Nucleus accumbens (tissue), 56 donors: ENCODE measurements around the gene ATXN10.
"Not testable (repeated sequence)": the region's sequence is repeated elsewhere in the genome, so short reads cannot be mapped to it uniquely, and the experiment has no call there.

ENCODE experiments used
- DNase-seq, 56 donors: peaks; one replicate each; lab custom pipeline; 2025; lab: John Stamatoyannopoulos, UW

The ATXN10 gene

DNA sequence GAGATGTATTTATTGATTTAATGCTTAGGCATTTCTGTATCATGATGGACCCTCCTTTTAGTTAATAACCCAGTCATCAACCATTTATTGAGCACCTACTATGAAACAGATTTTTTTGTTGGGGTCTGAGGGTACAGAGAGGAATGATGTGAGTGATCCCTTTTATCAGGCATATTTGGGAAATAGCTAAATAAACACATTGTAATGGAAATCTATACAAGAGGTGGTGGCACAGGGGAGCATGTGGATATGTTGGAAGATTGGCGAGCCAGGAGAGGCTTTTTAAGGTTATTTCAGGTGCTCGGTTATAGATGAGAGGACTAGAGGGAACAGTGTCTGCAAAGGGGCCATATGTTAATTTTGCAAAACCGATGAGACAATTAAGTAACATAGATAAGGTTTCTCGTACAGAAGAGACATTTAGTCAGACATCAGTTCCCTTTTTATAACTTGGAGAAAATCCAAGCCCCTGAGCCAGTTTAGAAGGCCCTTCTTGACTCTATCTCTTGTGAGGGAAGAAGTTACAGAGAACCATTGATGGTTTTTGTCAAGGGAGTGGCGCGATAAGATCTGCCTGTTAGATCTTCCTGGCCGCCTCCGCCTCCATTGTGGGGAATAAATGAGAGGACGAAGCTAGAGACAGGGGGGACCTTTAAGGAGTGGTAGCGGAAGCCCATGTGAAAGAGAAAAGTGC is 2.0 kb downstream of the ATXN10 start:
- DNase-seq = no peak

DNA sequence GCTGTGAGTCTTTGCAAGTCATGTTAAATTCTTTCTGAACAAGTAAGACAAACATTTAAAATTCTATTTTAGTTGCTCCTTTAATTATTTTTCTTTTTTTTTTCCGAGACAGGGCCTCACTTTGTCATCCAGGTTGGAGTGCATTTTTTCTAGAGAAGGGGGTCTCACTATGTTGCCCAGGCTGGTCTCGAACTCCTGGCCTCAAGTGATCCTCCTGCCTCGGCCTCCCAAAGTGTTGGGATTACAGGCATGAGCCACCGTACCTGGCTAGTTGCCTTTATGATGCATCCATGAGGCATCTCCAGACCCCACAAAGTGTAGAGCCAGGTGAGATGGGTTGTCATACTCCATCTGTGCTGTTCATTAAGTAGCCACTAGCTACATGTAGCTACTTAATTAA is 4.4 kb downstream of the ATXN10 start:
- DNase-seq = no peak

DNA sequence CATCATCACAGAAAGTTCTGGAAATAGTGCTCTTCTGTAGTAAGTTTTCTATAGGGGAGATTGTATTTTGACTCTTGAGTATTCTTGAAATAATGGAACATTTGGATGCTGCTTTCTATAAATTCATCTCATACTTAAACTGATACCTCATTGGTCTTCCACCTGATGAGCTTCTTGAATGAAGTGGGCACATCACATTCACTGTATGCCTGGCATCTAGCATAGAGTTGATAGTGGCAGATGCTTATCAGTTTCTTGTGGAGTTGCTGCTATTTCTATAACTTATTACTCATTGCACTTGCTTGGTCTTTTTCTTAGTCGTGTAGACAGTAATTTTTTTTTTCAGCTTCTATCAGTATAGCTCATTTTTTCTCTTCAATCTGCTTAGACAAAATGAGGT is 5.4 kb downstream of the ATXN10 start:
- no peak for DNase-seq

DNA sequence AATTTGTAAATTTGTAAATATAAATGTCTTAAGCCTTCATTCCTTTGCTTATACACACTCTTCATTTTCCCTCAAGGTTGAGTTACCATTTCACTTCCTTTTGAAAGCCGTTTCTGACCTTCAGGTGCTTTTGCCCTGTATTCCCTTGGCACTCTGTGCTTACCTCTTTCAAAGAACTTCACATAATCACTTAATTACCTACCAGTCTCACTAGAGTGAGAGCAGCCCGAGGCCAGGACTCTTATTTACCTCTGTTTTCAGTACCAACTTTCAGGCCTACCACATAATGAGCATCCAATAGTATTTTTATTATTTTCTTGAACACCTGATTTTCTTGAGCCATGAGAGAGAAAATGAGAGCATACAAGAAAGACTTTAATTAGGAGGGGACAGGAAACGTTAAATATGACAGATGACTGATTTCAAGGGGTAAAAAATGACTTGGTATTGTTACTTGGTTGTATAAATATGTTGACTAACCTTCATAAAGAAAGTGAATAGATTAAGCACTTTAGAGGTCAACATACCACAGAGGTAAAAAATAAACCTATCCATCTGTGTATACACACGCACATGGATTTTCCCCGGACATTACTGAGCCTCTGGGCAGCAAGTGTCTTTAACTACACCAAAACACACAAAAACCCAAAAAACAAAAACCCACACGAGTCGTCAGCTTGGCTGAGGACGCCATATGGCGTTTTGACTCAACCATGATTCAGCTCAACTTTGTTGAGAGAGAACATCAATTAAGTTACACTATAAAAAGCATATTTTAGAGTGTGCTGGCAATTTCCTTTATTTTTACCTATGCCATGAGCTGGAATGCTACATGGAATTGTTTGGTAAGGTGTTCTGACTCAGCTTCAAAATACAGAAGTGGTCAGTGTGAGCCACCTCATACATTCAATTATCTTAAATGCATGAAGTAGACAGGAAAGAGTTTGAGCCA is 7.6 kb downstream of the ATXN10 start:
- DNase-seq = no peak

DNA sequence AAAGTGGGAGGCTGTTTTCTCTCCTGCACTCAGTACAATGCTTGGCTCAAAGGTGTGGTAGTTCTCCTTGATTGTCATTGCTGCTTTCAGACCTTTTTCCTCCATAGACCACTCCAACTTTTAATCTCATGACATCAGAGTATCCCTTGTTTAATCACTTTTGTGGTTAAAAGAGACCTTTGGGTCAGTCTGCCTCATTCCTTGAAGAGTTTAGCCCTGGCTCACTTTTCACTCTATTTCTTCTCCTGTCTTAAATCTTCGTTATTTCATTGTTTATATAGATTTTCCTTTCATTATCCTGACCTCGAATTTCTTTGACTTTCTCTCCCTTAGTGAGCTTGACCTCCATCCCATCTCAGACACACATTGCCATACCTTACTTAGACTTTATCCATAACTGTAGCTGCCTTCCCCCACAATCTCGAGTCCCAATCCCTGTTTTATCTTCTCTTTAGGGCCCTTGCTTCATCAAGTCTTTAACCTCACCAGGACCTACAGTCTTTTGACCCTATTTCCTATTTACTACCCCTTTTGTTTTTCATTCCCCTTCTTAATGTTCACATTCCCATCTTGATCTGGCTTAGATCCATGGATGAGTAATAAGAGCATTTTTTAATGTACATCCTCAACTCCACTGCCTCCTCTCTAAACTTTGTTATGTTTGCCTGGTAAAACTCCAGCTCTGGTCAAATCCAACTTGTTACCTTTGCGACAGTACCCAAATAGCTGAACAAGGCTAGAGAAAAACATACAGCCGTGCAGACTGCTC is 9.5 kb downstream of the ATXN10 start:
- no peak for DNase-seq

DNA sequence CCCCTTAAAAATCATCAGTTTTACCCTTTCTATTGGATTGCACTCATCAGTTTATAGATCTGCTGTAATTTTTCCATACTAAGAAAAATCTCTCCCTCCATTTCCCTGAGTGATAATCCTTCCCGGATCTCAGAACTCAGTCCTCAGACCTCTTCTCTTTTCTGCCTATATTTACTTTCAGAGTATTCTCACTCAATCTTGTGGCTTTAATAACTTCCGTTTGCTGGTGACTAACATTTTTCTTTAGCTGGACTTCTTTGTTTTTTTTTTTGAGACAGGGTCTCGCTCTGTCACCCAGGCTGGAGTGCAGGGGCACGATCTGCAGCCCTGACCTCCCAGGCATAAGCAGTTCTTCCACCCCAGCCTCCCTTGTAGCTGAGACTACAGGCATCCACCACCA is 10.4 kb downstream of the ATXN10 start:
- DNase-seq = no peak

DNA sequence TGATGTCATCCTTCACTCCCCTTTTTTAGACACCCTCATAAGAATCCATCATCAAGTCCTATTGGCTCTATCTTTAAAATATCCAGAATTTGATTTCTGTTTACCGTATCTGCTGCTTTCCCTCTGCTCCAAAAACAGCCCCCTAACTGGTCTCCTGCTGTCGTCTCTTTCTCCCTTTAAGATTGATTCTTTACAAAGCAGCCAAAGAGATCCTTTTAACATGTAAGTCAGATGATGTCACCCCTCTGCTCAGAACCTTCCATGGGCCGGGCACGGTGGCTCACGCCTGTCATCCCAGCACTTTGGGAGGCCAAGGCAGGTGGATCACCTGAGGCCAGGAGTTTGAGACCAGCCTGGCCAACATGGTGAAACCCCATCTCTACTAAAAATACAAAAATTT is 11.1 kb downstream of the ATXN10 start:
- not testable (repeated sequence) for DNase-seq

DNA sequence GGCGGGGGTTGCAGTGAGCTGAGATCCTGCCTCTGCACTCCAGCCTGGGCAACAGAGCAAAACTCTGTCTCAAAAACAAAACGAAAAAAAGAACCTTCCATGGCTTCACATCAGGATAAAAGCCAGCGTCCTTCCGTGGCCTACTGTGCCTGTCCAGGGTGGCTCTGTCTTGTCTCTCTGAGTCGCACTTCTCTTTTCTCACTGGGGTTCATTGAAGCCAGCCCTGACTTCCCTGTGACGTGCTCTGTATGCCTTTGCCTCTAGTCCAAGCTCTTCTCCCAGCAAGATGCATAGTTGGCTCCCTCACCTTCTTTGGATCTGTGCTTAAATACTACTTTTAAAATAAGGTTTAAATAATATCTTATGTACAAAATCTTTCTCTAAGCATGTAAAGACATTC is 11.6 kb downstream of the ATXN10 start:
- peak in 1 of 56 donors; percentile 5 for DNase-seq

DNA sequence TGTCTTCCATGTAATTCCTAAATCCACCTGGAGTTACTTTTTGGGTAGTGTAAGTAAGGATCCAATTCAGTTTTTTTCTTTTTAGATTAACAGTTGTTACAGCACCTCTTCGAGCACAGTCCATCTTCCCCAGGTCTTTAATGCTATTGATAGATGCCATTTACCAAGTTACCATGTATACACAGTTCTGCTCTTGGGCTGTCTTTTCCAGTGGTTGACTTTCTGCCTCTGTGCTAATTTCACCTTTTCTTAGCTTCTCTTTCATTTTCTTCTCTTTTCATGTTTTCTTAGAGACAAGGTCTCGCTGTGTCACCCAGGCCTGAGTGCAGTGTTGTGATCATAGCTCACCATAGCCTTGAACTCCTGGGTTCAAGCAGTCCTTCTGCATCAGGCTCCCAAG is 12.0 kb downstream of the ATXN10 start:
- DNase-seq = no peak

DNA sequence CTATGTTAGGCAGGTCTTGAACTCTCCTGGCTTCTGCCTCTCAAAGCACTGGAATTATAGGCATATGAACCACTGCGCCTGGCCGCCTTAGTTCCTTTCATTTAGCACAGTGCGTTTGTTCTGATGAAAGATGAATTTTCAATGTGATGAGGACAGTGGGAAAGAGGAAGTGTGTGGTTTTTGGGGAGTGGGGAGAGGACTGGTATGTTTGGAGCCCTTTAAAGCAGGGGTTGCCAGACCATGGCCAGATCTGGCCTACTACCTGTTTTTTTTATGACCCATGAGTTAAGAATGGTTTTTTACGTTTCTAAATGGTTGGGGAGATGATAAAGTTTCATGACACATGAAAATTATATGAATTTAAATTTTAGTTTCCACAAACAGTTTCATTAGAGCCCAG is 12.5 kb downstream of the ATXN10 start:
- DNase-seq = no peak

DNA sequence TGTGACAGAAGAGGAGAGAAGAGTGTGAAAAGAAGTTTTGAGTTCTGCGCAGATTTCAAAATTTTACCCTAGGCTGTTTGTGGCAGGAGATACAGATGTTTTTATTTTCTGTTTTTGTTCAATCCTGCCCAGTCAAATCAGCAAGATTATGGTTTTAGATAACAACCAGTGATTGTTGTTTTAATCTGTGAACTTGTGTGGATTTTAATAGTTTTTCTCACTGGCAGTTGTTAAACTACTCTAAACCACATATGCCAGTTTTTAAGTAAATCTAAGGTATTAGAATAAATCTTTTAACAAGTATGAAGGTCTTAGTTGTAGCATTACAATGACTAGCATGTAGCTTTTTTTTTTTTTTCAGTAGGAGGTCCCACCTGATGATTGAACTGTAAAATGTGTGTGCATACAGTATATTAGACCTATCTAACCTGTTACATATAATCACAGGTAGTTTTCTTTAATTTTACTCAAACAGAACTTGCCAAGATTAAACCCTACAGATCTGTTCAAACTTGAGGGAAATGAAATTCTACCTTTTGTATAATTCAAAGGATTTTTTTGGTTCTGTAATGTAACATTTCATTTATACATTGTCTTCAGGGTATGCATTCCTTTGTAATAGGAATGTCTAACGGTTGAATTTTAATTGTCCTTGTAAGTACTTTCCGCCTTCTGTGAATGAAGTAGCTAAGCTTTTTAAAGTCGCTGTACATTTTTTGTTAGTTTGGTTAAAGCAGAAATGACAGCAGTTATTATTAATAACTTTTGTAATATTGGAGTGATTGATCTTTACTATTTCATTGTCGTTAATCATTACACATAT is 13.3 kb downstream of the ATXN10 start:
- no peak for DNase-seq

DNA sequence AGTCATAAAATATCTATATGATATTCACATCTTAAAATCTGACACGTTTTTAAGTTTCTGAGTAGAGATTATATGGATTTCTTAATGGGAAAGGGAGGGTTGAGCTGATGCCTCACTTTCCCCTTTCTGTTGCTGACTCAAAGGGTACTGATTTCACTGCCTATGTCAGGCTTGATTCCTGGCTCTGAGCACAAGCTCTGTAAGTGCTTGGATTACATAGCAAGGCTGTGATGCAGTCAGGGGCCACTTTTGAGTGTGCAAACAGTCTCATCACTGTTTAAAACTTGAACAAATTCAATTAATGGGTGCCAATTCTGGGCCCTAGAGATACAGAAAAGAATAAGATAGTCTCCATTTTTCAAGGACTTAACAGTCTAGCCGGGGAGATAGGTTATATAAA is 14.4 kb downstream of the ATXN10 start:
- DNase-seq = no peak

DNA sequence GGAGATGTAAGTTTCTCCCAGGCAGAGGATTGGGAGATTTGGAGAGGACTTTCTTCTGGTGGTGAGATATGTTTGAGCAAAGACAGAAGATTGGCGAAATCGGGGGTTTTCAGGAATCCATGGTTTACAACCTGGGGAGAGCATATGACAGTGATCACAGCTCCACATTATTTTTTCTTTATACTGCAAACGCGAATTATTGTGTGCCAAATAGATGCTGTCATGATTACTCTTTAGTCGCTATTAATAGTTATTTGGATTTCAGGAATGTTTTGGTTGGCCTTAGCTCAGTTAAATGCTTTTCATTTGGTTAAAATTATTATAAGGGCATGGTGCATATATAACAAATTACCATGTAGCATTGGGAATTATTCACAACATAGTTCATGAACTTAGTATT is 15.2 kb downstream of the ATXN10 start:
- no peak for DNase-seq

DNA sequence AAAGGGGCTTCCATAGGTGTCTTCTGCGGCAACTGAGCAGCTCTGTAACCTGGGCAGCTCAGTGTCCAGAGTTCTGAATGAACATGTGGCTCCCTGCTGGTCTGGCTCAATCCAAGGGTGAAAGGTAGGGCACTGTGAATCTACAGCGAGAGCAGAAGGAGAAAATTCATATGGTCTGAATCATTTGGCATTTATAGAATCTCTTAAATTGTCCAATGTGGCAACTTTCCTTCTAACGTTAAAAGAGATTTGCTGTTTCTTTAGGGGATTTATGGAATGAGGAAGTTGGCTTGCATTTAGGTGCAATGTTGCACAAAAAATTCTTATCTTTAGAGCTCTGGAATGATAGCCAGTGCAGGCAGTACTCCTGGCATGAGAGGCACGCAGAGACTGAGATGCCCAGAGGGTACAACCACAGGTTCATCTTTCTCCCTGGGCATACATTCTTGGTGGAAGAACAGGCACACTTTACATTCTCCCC is 17.0 kb downstream of the ATXN10 start:
- no peak for DNase-seq

DNA sequence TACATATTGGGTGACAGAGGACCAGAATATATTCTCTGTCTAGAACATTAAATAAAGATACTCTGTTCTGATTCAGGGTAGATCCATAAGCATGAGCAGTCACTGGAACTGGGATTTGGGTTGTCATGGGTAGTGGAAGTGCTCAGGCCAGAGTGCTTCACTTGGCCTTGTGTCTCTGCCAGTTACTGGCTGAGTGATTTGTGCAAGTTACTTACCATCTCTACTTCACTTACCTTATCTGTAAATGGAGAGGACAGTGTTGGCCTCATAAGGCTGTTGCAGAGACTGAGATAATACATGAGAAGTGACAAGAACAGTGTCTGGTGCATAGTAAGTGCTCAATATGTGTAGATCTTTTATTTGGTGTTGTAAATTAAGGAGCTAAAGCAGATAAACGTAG is 17.6 kb downstream of the ATXN10 start:
- no peak for DNase-seq

DNA sequence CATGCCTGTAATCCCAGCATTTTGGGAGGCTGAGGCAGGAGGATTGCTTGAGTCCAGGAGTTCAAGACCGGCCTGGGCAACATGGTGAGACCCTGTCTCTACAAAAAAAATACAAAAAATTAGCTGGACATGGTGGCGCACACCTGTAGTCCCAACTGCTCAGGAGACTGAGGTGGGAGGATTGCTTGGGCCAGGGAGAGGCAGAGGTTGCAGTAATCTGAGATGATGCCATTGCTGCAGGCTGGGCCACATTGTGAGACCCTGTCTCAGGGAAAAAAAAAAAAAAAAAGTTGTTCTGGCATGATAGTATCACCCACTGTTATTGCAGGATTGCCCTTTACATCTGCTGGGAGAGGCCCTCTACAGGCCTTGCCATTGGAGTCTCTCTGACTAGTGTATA is 18.4 kb downstream of the ATXN10 start:
- DNase-seq = no peak

DNA sequence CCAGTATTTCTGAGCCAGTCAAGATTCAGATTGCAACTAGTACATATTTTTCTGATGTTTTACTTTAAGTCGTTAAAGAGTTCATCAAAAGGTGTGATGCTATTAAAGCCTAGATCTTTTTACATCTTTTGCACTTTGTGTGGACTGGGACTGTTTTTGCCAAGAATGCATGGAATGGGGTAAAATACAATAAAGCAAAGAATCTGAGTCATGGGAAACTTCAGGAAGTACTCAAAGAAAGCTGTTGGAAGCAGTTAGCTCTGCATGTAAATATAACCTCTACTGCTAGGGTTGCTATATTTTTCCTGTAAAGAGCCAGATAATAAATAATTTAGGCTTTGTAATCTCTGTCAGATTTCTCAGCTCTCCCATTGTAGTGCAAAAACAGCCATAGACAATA is 20.9 kb downstream of the ATXN10 start:
- no peak for DNase-seq

DNA sequence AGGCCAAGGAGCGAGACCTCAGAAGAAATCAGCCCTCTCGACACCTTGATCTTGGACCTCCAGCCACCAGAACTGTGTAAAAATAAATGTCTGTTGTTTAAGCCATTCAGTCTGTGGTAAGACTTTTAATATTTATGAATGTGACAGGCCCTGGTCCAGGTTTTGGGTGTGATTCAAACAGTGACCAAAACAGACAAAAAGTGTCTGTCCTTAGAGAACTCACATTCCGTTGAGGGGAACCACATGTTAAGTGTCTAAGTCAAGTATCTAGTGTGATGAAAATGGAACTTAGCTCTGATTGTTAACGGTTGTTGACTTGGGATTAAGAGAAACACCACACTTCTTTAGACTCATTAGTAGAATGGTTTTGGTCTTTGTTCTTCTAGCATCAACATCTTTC is 22.2 kb downstream of the ATXN10 start:
- no peak for DNase-seq

DNA sequence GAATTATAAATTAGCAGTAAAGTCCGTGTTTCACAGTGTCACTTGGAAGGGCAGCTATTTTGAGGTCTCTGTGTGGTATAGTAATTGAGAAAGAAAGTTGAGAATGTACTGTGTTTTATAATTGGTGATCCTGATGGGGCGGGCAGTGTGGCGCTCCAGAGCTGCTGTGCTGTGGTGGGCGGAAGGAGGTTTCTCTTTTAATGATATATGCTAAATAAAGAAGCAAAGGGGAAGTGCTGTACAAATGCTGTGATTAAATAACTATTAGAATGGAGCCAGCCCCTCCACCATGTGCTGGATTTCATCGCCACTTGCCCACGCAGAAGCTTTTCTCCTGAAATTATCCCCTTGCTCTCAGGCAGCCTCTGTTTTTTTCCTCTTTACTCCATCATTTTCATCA is 24.6 kb downstream of the ATXN10 start:
- no peak for DNase-seq

DNA sequence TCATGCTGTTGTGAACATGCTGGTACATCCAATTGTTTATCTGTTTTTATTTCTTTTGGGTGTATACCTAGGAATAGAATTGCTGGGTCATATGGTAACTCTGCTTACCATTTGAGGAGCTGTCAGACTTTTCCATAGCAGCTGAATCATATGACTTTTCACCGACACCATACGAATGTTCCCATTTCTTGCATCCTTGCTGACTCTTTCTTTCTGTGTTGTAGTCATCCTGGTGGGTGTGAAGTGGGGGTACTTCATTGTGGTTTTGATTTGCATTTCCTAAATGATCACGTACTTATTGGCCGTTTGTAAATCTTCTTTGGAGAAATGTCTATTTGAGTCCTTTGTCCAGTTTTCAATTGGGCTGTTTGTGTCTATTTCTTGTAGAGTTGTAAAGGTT is 26.5 kb downstream of the ATXN10 start:
- DNase-seq = no peak
